ENCODE data around the gene ABCA4.

DNA sequence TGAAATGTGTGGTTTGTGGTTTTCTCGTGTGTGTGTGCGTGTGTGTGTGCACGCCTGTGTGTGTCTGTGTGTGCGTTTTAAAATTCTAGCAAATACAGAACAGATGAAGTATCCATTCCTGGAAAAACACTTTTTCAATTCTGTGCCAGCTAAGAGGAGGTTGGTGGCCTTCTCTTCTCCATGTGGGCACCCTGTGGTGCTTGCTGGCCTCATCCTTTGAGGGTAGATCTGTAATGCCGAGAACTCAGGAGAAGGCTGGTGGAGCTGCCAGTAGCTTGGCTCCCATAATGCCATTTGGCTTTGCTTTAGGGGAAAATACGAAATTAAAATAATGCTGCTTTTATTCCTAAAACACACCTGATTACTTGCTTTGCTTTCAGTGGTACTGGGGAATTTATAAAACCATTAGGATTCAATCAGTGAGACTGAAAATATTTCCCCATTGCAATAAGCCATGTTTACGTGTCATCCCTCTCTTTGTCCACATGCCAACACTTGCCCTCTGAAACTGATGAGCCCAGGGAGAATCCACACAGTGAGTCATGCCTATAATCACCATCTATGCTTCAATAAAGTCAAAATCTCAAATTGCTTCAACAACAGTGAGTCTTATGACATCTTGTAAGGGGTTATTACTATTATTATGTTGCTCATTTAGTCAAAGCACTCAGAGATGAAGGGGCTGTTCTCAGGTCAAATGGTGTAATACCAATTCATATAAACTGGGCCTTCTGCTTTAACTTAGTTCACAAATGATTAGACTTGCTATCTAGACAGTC is 39.2 kb downstream of the ABCA4 start:
- TF ChIP-seq, protein P1, sequence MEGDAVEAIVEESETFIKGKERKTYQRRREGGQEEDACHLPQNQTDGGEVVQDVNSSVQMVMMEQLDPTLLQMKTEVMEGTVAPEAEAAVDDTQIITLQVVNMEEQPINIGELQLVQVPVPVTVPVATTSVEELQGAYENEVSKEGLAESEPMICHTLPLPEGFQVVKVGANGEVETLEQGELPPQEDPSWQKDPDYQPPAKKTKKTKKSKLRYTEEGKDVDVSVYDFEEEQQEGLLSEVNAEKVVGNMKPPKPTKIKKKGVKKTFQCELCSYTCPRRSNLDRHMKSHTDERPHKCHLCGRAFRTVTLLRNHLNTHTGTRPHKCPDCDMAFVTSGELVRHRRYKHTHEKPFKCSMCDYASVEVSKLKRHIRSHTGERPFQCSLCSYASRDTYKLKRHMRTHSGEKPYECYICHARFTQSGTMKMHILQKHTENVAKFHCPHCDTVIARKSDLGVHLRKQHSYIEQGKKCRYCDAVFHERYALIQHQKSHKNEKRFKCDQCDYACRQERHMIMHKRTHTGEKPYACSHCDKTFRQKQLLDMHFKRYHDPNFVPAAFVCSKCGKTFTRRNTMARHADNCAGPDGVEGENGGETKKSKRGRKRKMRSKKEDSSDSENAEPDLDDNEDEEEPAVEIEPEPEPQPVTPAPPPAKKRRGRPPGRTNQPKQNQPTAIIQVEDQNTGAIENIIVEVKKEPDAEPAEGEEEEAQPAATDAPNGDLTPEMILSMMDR (IDR thresholded peaks at IDR 0.05): peak in 1 of 6 experiments; percentile 5
- no peak for TF ChIP-seq POLR2A (IDR thresholded peaks at IDR 0.05)
